ENCODE measurements around the gene GDAP1L1.

DNA sequence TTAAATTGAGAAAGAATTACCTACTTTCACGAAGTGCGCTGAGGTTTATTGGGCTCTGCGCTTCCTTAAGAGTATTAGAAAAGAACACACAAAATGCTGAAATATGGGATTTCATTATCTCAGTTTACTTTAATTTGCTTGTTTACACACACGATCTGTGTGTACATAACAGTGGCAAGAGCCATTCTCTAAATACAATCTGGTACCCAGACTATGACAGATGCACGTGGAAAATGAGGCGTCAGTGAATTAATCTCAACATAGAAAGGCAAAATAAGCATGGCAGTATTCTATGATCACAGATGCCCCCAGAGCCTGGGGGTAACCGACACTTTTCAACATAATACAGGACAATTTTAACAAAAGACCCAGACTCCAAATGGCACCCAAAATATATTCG, 55.6 kb downstream of the GDAP1L1 start:
- TF ChIP-seq CTCF (IDR thresholded peaks at IDR 0.05) = no peak
- TF ChIP-seq POLR2AphosphoS5 (IDR thresholded peaks at IDR 0.05) = no peak
- TF ChIP-seq POLR2A (IDR thresholded peaks at IDR 0.05) = no peak
- no peak for TF ChIP-seq EP300 (IDR thresholded peaks at IDR 0.05; ENCODE audit: low read depth)

Measured in transverse colon (tissue), 4 donors.